ENCODE data around the gene ALDH9A1.
"Not testable (repeated sequence)": the region's sequence is repeated elsewhere in the genome, so short reads cannot be mapped to it uniquely, and the experiment has no call there.

The ALDH9A1 gene

GRCh38 chr1:165697881-165698760 is at the start of gene ALDH9A1:
Gene ALDH9A1, minus strand, starts transcription at chr1:165698562. Its CDS starts 4 bp downstream, at chr1:165698558.
- Histone ChIP-seq H3K4me2 (ENCODE audit: low read depth, low read length, poor library complexity, severe bottlenecking) (peak within 1 kb of the TSS; percentile 93), H3K4me3 (ENCODE audit: low read length, poor library complexity, severe bottlenecking) (peak within 1 kb of the TSS; percentile 92), H3K79me2 (ENCODE audit: insufficient read depth, low read length) (peaks cover 37% of the 10 kb centered on the region), H2AFZ (ENCODE audit: low read length) (peak within 1 kb of the TSS; percentile 99), H4K20me1 (ENCODE audit: insufficient read depth, low read length, poor library complexity, severe bottlenecking) (peaks cover 22% of the 10 kb centered on the region), H3K4me1 (ENCODE audit: insufficient read depth, low read length, poor library complexity, severe bottlenecking) (peaks cover 35% of the 10 kb centered on the region), H3K36me3 (ENCODE audit: insufficient read depth, low read length) (no peaks in the 10 kb centered on the region), H3K9me3 (ENCODE audit: insufficient read depth, low read depth, low read length) (no peaks in the 10 kb centered on the region), H3F3A (ENCODE audit: low read depth) (peaks cover 9% of the 10 kb centered on the region), H3K9me2 (replicated peaks; ENCODE audit: low read depth, low read length) (no peaks in the 10 kb centered on the region), H3K9ac (ENCODE audit: low read depth, low read length, poor library complexity, severe bottlenecking) (peak within 1 kb of the TSS; percentile 81), H3K27me3 (ENCODE audit: insufficient read depth, low read length, poor library complexity, severe bottlenecking) (no peaks in the 10 kb centered on the region)
- TF ChIP-seq EZH2phosphoT487 (IDR thresholded peaks at IDR 0.05; ENCODE audit: borderline replicate concordance) (no peak), CTCF (conservative IDR thresholded peaks at IDR 0.05; ENCODE audit: low read length) (peak; percentile 51)

- H3K36me3 ChIP-seq (ENCODE audit: insufficient read depth, low read length): peaks cover 51% of the 10 kb centered on the region; the same call in 1 of the 2 replicates
These were observed 49.5 kb upstream of the ALDH9A1 start for GRCh38 chr1:165747632-165748447.

GRCh38 chr1:165744913-165745312 is 46.6 kb upstream of the ALDH9A1 start:
- H2AFZ ChIP-seq (ENCODE audit: low read length); H3K4me1 ChIP-seq (ENCODE audit: insufficient read depth, low read length, poor library complexity, severe bottlenecking); H3F3A ChIP-seq (ENCODE audit: low read depth); H3K4me3 ChIP-seq (ENCODE audit: low read length, poor library complexity, severe bottlenecking); H3K9me2 ChIP-seq (replicated peaks; ENCODE audit: low read depth, low read length); H3K4me2 ChIP-seq (ENCODE audit: low read depth, low read length, poor library complexity, severe bottlenecking); H3K27me3 ChIP-seq (ENCODE audit: insufficient read depth, low read length, poor library complexity, severe bottlenecking); H4K20me1 ChIP-seq (ENCODE audit: insufficient read depth, low read length, poor library complexity, severe bottlenecking); H3K79me2 ChIP-seq (ENCODE audit: insufficient read depth, low read length); H3K9ac ChIP-seq (ENCODE audit: low read depth, low read length, poor library complexity, severe bottlenecking); H3K9me3 ChIP-seq (ENCODE audit: insufficient read depth, low read depth, low read length): not testable (repeated sequence)
- H3K36me3 ChIP-seq (ENCODE audit: insufficient read depth, low read length): peaks cover 61% of the 10 kb centered on the region; the same call in 1 of the 2 replicates

More at GRCh38 chr1:165747632-165748447, 49.5 kb upstream of the ALDH9A1 start:
- H3K4me2 ChIP-seq (ENCODE audit: low read depth, low read length, poor library complexity, severe bottlenecking): no peak overlapping the region
- no peaks in the 10 kb centered on the region for H3K4me1 ChIP-seq (ENCODE audit: insufficient read depth, low read length, poor library complexity, severe bottlenecking)
- H3F3A ChIP-seq (ENCODE audit: low read depth): no peaks in the 10 kb centered on the region
- no peaks in the 10 kb centered on the region for H3K27me3 ChIP-seq (ENCODE audit: insufficient read depth, low read length, poor library complexity, severe bottlenecking)
- no peak overlapping the region for H3K4me3 ChIP-seq (ENCODE audit: low read length, poor library complexity, severe bottlenecking)
- H2AFZ ChIP-seq (ENCODE audit: low read length): no peak overlapping the region
- no peaks in the 10 kb centered on the region for H3K79me2 ChIP-seq (ENCODE audit: insufficient read depth, low read length)
- H3K9me3 ChIP-seq (ENCODE audit: insufficient read depth, low read depth, low read length): no peaks in the 10 kb centered on the region
- H3K9me2 ChIP-seq (replicated peaks; ENCODE audit: low read depth, low read length): no peaks in the 10 kb centered on the region
- no peak overlapping the region for H3K9ac ChIP-seq (ENCODE audit: low read depth, low read length, poor library complexity, severe bottlenecking)
- no peaks in the 10 kb centered on the region for H4K20me1 ChIP-seq (ENCODE audit: insufficient read depth, low read length, poor library complexity, severe bottlenecking)
- no peak for TF ChIP-seq CTCF (conservative IDR thresholded peaks at IDR 0.05; ENCODE audit: low read length)
- TF ChIP-seq EZH2phosphoT487 (IDR thresholded peaks at IDR 0.05; ENCODE audit: borderline replicate concordance): no peak

Measured in Loucy (cell line).